DMS 273 (cell line): Measurements from ENCODE around the gene FAM241B.
A peak's percentile ranks its signal among the peaks of the same experiment; 100 is the strongest.

ENCODE experiments used
- DNase-seq: peaks from one replicate; lab custom pipeline; 2025; ENCODE audit not compliant: unreplicated experiment; lab: John Stamatoyannopoulos, UW

Gene FAM241B

GRCh38 chr10:69647819-69648218 is 17.8 kb downstream of the FAM241B start:
- DNase-seq, result no peak

- DNase-seq, result no peak
Observed at GRCh38 chr10:69648461-69648860, 18.4 kb downstream of the FAM241B start.

- DNase-seq, result no peak
Observed at GRCh38 chr10:69649786-69650550, 19.9 kb downstream of the FAM241B start.

- DNase-seq, result no peak
Observed at GRCh38 chr10:69650589-69651261, 20.7 kb downstream of the FAM241B start.

GRCh38 chr10:69651362-69651761 is 21.3 kb downstream of the FAM241B start:
- no peak for DNase-seq

- DNase-seq, result no peak
Observed at GRCh38 chr10:69652111-69652856, 22.2 kb downstream of the FAM241B start.

- DNase-seq, result no peak
Observed at GRCh38 chr10:69652857-69653199, 22.8 kb downstream of the FAM241B start.

GRCh38 chr10:69653561-69653960 is 23.5 kb downstream of the FAM241B start:
- no peak for DNase-seq

GRCh38 chr10:69655124-69655867 is 25.2 kb downstream of the FAM241B start:
- peak; percentile 19 for DNase-seq

GRCh38 chr10:69655868-69656555 is 26.0 kb downstream of the FAM241B start:
- no peak for DNase-seq

- no peak for DNase-seq
Observed at GRCh38 chr10:69656742-69657269, 26.8 kb downstream of the FAM241B start.

GRCh38 chr10:69657430-69657829 is 27.4 kb downstream of the FAM241B start:
- no peak for DNase-seq

- DNase-seq, result no peak
Observed at GRCh38 chr10:69657866-69658265, 27.8 kb downstream of the FAM241B start.

- DNase-seq, result peak; percentile 9
Observed at GRCh38 chr10:69659241-69660038, 29.4 kb downstream of the FAM241B start.

GRCh38 chr10:69660296-69660695 is 30.2 kb downstream of the FAM241B start:
- no peak for DNase-seq

GRCh38 chr10:69661414-69662172 is 31.5 kb downstream of the FAM241B start:
- DNase-seq, result no peak

GRCh38 chr10:69662173-69662877 is 32.3 kb downstream of the FAM241B start:
- DNase-seq, result peak; percentile 29

- DNase-seq, result no peak
Observed at GRCh38 chr10:69662901-69663300, 32.9 kb downstream of the FAM241B start.
